Measurements from ENCODE around the gene PIH1D1.

The PIH1D1 gene

GRCh38 chr19:49432141-49433073 is 19.2 kb downstream of the PIH1D1 start:
- DNase-seq = no peak

GRCh38 chr19:49431330-49431749 is 20.3 kb downstream of the PIH1D1 start:
- no peak for DNase-seq

GRCh38 chr19:49430678-49431329 is 20.8 kb downstream of the PIH1D1 start:
- no peak for DNase-seq

GRCh38 chr19:49430172-49430677 is 21.4 kb downstream of the PIH1D1 start:
- DNase-seq = no peak

- no peak for DNase-seq
These were observed 22.8 kb downstream of the PIH1D1 start for GRCh38 chr19:49428547-49429451.

- no peak for DNase-seq
These were observed 23.6 kb downstream of the PIH1D1 start for GRCh38 chr19:49427855-49428546.

GRCh38 chr19:49427339-49427738 is 24.3 kb downstream of the PIH1D1 start:
- no peak for DNase-seq

GRCh38 chr19:49425922-49426592 is 25.6 kb downstream of the PIH1D1 start:
- no peak for DNase-seq

- DNase-seq = no peak
These were observed 26.4 kb downstream of the PIH1D1 start, which contains the start of gene GFY for GRCh38 chr19:49425178-49425577. TSS of gene GFY (plus strand) at chr19:49425388. CDS start at chr19:49426431, 1,043 bp downstream.

- DNase-seq = no peak
These were observed 27.7 kb downstream of the PIH1D1 start for GRCh38 chr19:49423985-49424303.

- DNase-seq = no peak
These were observed 28.3 kb downstream of the PIH1D1 start, which contains the start of gene PTH2 for GRCh38 chr19:49423071-49423984. TSS of gene PTH2 (minus strand) at chr19:49423441. CDS start at chr19:49423339, 102 bp downstream.

GRCh38 chr19:49422407-49423070 is 29.1 kb downstream of the PIH1D1 start:
- DNase-seq = peak; percentile 15

- DNase-seq = no peak
These were observed 29.8 kb downstream of the PIH1D1 start for GRCh38 chr19:49421878-49422202.

- DNase-seq = peak; percentile 78
These were observed 30.4 kb downstream of the PIH1D1 start for GRCh38 chr19:49421039-49421877.

- DNase-seq = no peak
These were observed 31.4 kb downstream of the PIH1D1 start for GRCh38 chr19:49420227-49420626.

- DNase-seq = no peak
These were observed 32.4 kb downstream of the PIH1D1 start for GRCh38 chr19:49419173-49419572.

- DNase-seq = no peak
These were observed 33.1 kb downstream of the PIH1D1 start for GRCh38 chr19:49418511-49418910.

- no peak for DNase-seq
These were observed 34.5 kb downstream of the PIH1D1 start for GRCh38 chr19:49417088-49417487.

- no peak for DNase-seq
These were observed 35.8 kb downstream of the PIH1D1 start for GRCh38 chr19:49415810-49416200.
